Astrocyte (in vitro differentiated cells and primary cell): ENCODE measurements around the gene DCAF6. TPM values are rescaled to one million over a fixed set of nuclear protein-coding genes. Genes with fewer than 3 reads are reported as not detected.

ENCODE experiments used
- DNase-seq: peaks from one replicate; pipeline ENCODE4 v3.0.0-alpha.2; 2010; ENCODE audit warnings: low read depth
- FAIRE-seq: peaks from 2 replicates; lab custom pipeline; 2011; peaks lifted over from hg19 to GRCh38; lab: Jason Lieb, UNC
- H2AFZ ChIP-seq: 2 replicates; pipeline ENCODE4 v1.6.0; 2012; ENCODE audit warnings: low read depth, low read length, inconsistent platforms
- H3K27ac ChIP-seq: 2 replicates; pipeline ENCODE4 v1.5.1; 2011; ENCODE audit warnings: low read depth, low read length, inconsistent platforms
- H3K27me3 ChIP-seq: 2 replicates; pipeline ENCODE4 v1.6.0; 2011; ENCODE audit warnings: low read length, inconsistent platforms; ENCODE audit not compliant: insufficient read depth
- H3K36me3 ChIP-seq: 2 replicates; pipeline ENCODE4 v1.5.1; 2011; ENCODE audit warnings: low read length, inconsistent platforms; ENCODE audit not compliant: insufficient read depth
- H3K4me1 ChIP-seq: 2 replicates; pipeline ENCODE4 v1.5.1; 2011; ENCODE audit warnings: low read length, inconsistent platforms; ENCODE audit not compliant: insufficient read depth
- H3K4me2 ChIP-seq: 2 replicates; pipeline ENCODE4 v1.6.0; 2012; ENCODE audit warnings: low read length, inconsistent platforms
- H3K4me3 ChIP-seq: 2 replicates; pipeline ENCODE4 v1.5.1; 2011; ENCODE audit warnings: low read depth, mild to moderate bottlenecking, low read length, inconsistent platforms; ENCODE audit not compliant: insufficient read depth
- H3K79me2 ChIP-seq: 2 replicates; pipeline ENCODE4 v1.6.0; 2012; ENCODE audit warnings: mild to moderate bottlenecking, low read length, inconsistent platforms; ENCODE audit not compliant: insufficient read depth
- H3K9ac ChIP-seq: 2 replicates; pipeline ENCODE4 v1.6.0; 2012; ENCODE audit warnings: mild to moderate bottlenecking, low read length, inconsistent platforms
- H3K9me3 ChIP-seq: 2 replicates; pipeline ENCODE4 v1.5.1; 2012; ENCODE audit warnings: low read depth, mild to moderate bottlenecking, low read length, inconsistent platforms; ENCODE audit not compliant: insufficient read depth
- H4K20me1 ChIP-seq: 2 replicates; pipeline ENCODE4 v1.6.0; 2012; ENCODE audit warnings: low read length, inconsistent platforms; ENCODE audit not compliant: insufficient read depth
- H3K27ac Mint-ChIP-seq: one replicate; pipeline ENCODE4 v1.8.0; 2021; ENCODE audit warnings: mild to moderate bottlenecking, mixed read lengths; ENCODE audit not compliant: unreplicated experiment
- H3K27me3 Mint-ChIP-seq: one replicate; pipeline ENCODE4 v1.8.0; 2021; ENCODE audit warnings: low read depth, mixed read lengths; ENCODE audit not compliant: unreplicated experiment
- H3K36me3 Mint-ChIP-seq: one replicate; pipeline ENCODE4 v1.8.0; 2021; ENCODE audit warnings: low read depth, mixed read lengths; ENCODE audit not compliant: unreplicated experiment
- H3K4me1 Mint-ChIP-seq: one replicate; pipeline ENCODE4 v1.8.0; 2021; ENCODE audit warnings: low read depth, mixed read lengths; ENCODE audit not compliant: unreplicated experiment
- H3K4me3 Mint-ChIP-seq: one replicate; pipeline ENCODE4 v1.8.0; 2021; ENCODE audit warnings: mild to moderate bottlenecking, moderate library complexity, mixed read lengths; ENCODE audit not compliant: unreplicated experiment
- H3K9me3 Mint-ChIP-seq: one replicate; pipeline ENCODE4 v1.8.0; 2021; ENCODE audit warnings: mild to moderate bottlenecking, mixed read lengths; ENCODE audit not compliant: unreplicated experiment
- CTCF ChIP-seq: IDR thresholded peaks from 2 replicates; pipeline ENCODE4 v1.5.1; 2011; ENCODE audit warnings: low read depth, mild to moderate bottlenecking, inconsistent platforms, low read length, moderate library complexity; ENCODE audit not compliant: insufficient read depth
- EZH2 ChIP-seq: IDR thresholded peaks from 2 replicates; pipeline ENCODE4 v1.6.1; 2012; ENCODE audit warnings: mild to moderate bottlenecking, low read length, inconsistent platforms; ENCODE audit not compliant: insufficient read depth
- total RNA-seq: library from RNA; stranded (reverse); gene quantifications from 2 replicates; pipeline ENCODE4 v1.2.1, GENCODE V29; 2021

Gene DCAF6
- total RNA-seq, 1 donor from 2014 or later = 57.4 TPM

- FAIRE-seq = peak; percentile 5
- H3K9me3 ChIP-seq = no peaks in the 10 kb centered on the region
- H3K27me3 ChIP-seq = no peaks in the 10 kb centered on the region
- Mint-ChIP-seq H3K27ac (peak overlapping the region; percentile 86), H3K4me1 (peaks cover 9% of the 10 kb centered on the region), H3K36me3 (no peaks in the 10 kb centered on the region), H3K9me3 (no peaks in the 10 kb centered on the region), H3K4me3 (peak overlapping the region; percentile 96), H3K27me3 (no peaks in the 10 kb centered on the region)
- peaks cover 34% of the 10 kb centered on the region for H4K20me1 ChIP-seq
- peaks cover 8% of the 10 kb centered on the region for H3K4me1 ChIP-seq
- peak overlapping the region; percentile 84 for H3K4me3 ChIP-seq
- H3K9ac ChIP-seq = peak overlapping the region; percentile 99
- H3K27ac ChIP-seq = peak overlapping the region; percentile 99
- DNase-seq = no peak
- H2AFZ ChIP-seq = peak overlapping the region; percentile 96
- H3K4me2 ChIP-seq = peak overlapping the region; percentile 99
- peaks cover 88% of the 10 kb centered on the region for H3K79me2 ChIP-seq
- no peaks in the 10 kb centered on the region for H3K36me3 ChIP-seq
- TF ChIP-seq EZH2 = no peak
- no peak for TF ChIP-seq CTCF
Measured at GRCh38 chr1:167937709-167938010, 1.2 kb downstream of the DCAF6 start.

- Histone ChIP-seq H2AFZ (no peak overlapping the region), H3K27me3 (no peaks in the 10 kb centered on the region), H3K36me3 (no peaks in the 10 kb centered on the region), H3K27ac (no peak overlapping the region), H3K9me3 (no peaks in the 10 kb centered on the region), H3K79me2 (peaks cover 88% of the 10 kb centered on the region), H3K9ac (peak overlapping the region; percentile 99), H3K4me2 (peak overlapping the region; percentile 99), H3K4me3 (peak overlapping the region; percentile 84), H4K20me1 (peaks cover 35% of the 10 kb centered on the region), H3K4me1 (peaks cover 8% of the 10 kb centered on the region)
- no peaks in the 10 kb centered on the region for H3K36me3 Mint-ChIP-seq
- TF ChIP-seq CTCF (no peak), EZH2 (no peak)
- H3K4me3 Mint-ChIP-seq = peak overlapping the region; percentile 96
- H3K9me3 Mint-ChIP-seq = no peaks in the 10 kb centered on the region
- H3K27me3 Mint-ChIP-seq = no peaks in the 10 kb centered on the region
- no peak overlapping the region for H3K27ac Mint-ChIP-seq
- peaks cover 9% of the 10 kb centered on the region for H3K4me1 Mint-ChIP-seq
- FAIRE-seq (no peak), DNase-seq (no peak)
Measured at GRCh38 chr1:167938080-167938636, 1.7 kb downstream of the DCAF6 start.

- Mint-ChIP-seq H3K36me3 (no peaks in the 10 kb centered on the region), H3K9me3 (no peaks in the 10 kb centered on the region), H3K4me1 (no peaks in the 10 kb centered on the region), H3K27me3 (no peaks in the 10 kb centered on the region), H3K27ac (no peak overlapping the region), H3K4me3 (no peak overlapping the region)
- no peak overlapping the region for H2AFZ ChIP-seq
- peaks cover 8% of the 10 kb centered on the region for H3K4me1 ChIP-seq
- peaks cover 88% of the 10 kb centered on the region for H3K79me2 ChIP-seq
- H3K36me3 ChIP-seq = no peaks in the 10 kb centered on the region
- H3K27ac ChIP-seq = no peak overlapping the region
- no peak overlapping the region for H3K4me2 ChIP-seq
- FAIRE-seq (no peak), DNase-seq (no peak)
- TF ChIP-seq EZH2 = no peak
- TF ChIP-seq CTCF = no peak
- H3K9ac ChIP-seq = no peak overlapping the region
- H3K27me3 ChIP-seq = no peaks in the 10 kb centered on the region
- no peak overlapping the region for H3K4me3 ChIP-seq
- H4K20me1 ChIP-seq = peaks cover 50% of the 10 kb centered on the region
- no peaks in the 10 kb centered on the region for H3K9me3 ChIP-seq
Measured at GRCh38 chr1:167940264-167940663, 3.8 kb downstream of the DCAF6 start.
